Osteoblast (primary cell): ENCODE results near the gene KLHDC3. TPM values are rescaled to one million over a fixed set of nuclear protein-coding genes. Genes with fewer than 3 reads are reported as not detected.

Experiments
- DNase-seq: peaks from one replicate; pipeline ENCODE4 v3.0.0; 2011; ENCODE audit warnings: low spot score, mixed read lengths; ENCODE audit not compliant: insufficient read length; ENCODE audit errors: missing footprints
- H2AFZ ChIP-seq: 2 replicates; pipeline ENCODE4 v1.6.0; 2011; ENCODE audit warnings: mild to moderate bottlenecking, low read length
- H3K27ac ChIP-seq: 2 replicates; pipeline ENCODE4 v1.5.1; 2011; ENCODE audit warnings: mild to moderate bottlenecking, low read depth, low read length, moderate library complexity
- H3K27me3 ChIP-seq: 2 replicates; pipeline ENCODE4 v1.6.0; 2012; ENCODE audit warnings: mild to moderate bottlenecking, control low read depth, inconsistent platforms, low read length, moderate library complexity; ENCODE audit not compliant: insufficient read depth
- H3K36me3 ChIP-seq: 2 replicates; pipeline ENCODE4 v1.5.1; 2011; ENCODE audit warnings: mild to moderate bottlenecking, low read length, control low read depth, moderate library complexity; ENCODE audit not compliant: insufficient read depth
- H3K4me1 ChIP-seq: 2 replicates; pipeline ENCODE4 v1.5.1; 2011; ENCODE audit warnings: mild to moderate bottlenecking, low read length, control low read depth, moderate library complexity; ENCODE audit not compliant: insufficient read depth
- H3K4me2 ChIP-seq: 2 replicates; pipeline ENCODE4 v1.6.0; 2011; ENCODE audit warnings: mild to moderate bottlenecking, low read length; ENCODE audit not compliant: insufficient read depth
- H3K4me3 ChIP-seq: fragments of 200-600 bp; sonication (generic); 3 replicates; pipeline ENCODE4 v1.5.1; 2012; ENCODE audit warnings: mild to moderate bottlenecking, low read length, inconsistent platforms; ENCODE audit not compliant: insufficient read depth
- H3K79me2 ChIP-seq: 2 replicates; pipeline ENCODE4 v1.6.0; 2012; ENCODE audit warnings: mild to moderate bottlenecking, low read length, control low read depth, inconsistent platforms; ENCODE audit not compliant: insufficient read depth
- H3K9me3 ChIP-seq: 2 replicates; pipeline ENCODE4 v1.5.1; 2011; ENCODE audit warnings: low read depth, low read length, control low read depth
- H4K20me1 ChIP-seq: 2 replicates; pipeline ENCODE4 v1.6.0; 2012; ENCODE audit warnings: mild to moderate bottlenecking, low read length, control low read depth; ENCODE audit not compliant: insufficient read depth
- CTCF ChIP-seq: IDR thresholded peaks from 2 replicates; pipeline ENCODE4 v1.5.1; 2011; ENCODE audit warnings: mild to moderate bottlenecking, low read depth, low read length, moderate library complexity; ENCODE audit errors: extremely low read depth
- total RNA-seq: library from RNA; depleted of rRNA; stranded (reverse); fragments of >200 nt; gene quantifications from 2 replicates; pipeline ENCODE4 v1.2.3, GENCODE V29; 2012

The KLHDC3 gene
- total RNA-seq, 1 donor: 122 TPM

GRCh38 chr6:42978839-42979522 is 35.1 kb upstream of the KLHDC3 start, which contains the start of gene PEX6:
Gene PEX6, minus strand, starts transcription at chr6:42979181. Its CDS starts 31 bp downstream, at chr6:42979150.
- H3K27me3 ChIP-seq: no peaks in the 10 kb centered on the region
- DNase-seq: peak; percentile 96
- H2AFZ ChIP-seq: peak within 1 kb of the TSS; percentile 93
- peaks cover 20% of the 10 kb centered on the region for H3K4me1 ChIP-seq
- H3K9me3 ChIP-seq: no peaks in the 10 kb centered on the region
- H3K36me3 ChIP-seq: peaks cover 7% of the 10 kb centered on the region
- TF ChIP-seq CTCF: no peak
- H4K20me1 ChIP-seq: no peaks in the 10 kb centered on the region
- peaks cover 23% of the 10 kb centered on the region for H3K79me2 ChIP-seq
- H3K27ac ChIP-seq: peak within 1 kb of the TSS; percentile 68
- H3K4me3 ChIP-seq: peak within 1 kb of the TSS; percentile 92
- peak within 1 kb of the TSS; percentile 94 for H3K4me2 ChIP-seq

GRCh38 chr6:42979523-42980177 is 34.4 kb upstream of the KLHDC3 start:
- peaks cover 20% of the 10 kb centered on the region for H3K4me1 ChIP-seq

GRCh38 chr6:42981836-42982235 is 32.2 kb upstream of the KLHDC3 start:
- TF ChIP-seq CTCF: no peak
- Histone ChIP-seq H2AFZ (no peak overlapping the region), H3K4me3 (no peak overlapping the region), H3K36me3 (no peaks in the 10 kb centered on the region), H3K4me1 (peaks cover 37% of the 10 kb centered on the region), H3K27me3 (no peaks in the 10 kb centered on the region), H4K20me1 (peaks cover under 1% of the 10 kb centered on the region), H3K9me3 (no peaks in the 10 kb centered on the region), H3K79me2 (peaks cover 43% of the 10 kb centered on the region), H3K4me2 (no peak overlapping the region), H3K27ac (no peak overlapping the region)
- no peak for DNase-seq

More at GRCh38 chr6:42979523-42980177, 34.4 kb upstream of the KLHDC3 start:
- Histone ChIP-seq H3K27ac (peak overlapping the region; percentile 68), H3K4me3 (peak overlapping the region; percentile 92), H4K20me1 (no peaks in the 10 kb centered on the region), H3K27me3 (no peaks in the 10 kb centered on the region), H3K4me2 (peak overlapping the region; percentile 94), H3K79me2 (peaks cover 23% of the 10 kb centered on the region), H3K9me3 (no peaks in the 10 kb centered on the region), H3K36me3 (peaks cover 6% of the 10 kb centered on the region), H2AFZ (peak overlapping the region; percentile 93)
- no peak for TF ChIP-seq CTCF
- peak; percentile 88 for DNase-seq
